Measurements from ENCODE around the gene CLIC3.

Gene CLIC3

GRCh38 chr9:136945333-136946227 lies 50.8 kb downstream of the CLIC3 start:
- ChIA-PET POLR2A (no interaction called here), CTCF (interaction anchor here (0.7 to 6.5 kb wide), 5 partner anchors 17 to 102 kb away, joined by 3 to 126 read pairs (median 4); partner anchors contain the start of genes AJM1 and FUT7)
- DNase-seq (ENCODE audit: extremely low spot score) = no peak
- TF ChIP-seq, protein P1, sequence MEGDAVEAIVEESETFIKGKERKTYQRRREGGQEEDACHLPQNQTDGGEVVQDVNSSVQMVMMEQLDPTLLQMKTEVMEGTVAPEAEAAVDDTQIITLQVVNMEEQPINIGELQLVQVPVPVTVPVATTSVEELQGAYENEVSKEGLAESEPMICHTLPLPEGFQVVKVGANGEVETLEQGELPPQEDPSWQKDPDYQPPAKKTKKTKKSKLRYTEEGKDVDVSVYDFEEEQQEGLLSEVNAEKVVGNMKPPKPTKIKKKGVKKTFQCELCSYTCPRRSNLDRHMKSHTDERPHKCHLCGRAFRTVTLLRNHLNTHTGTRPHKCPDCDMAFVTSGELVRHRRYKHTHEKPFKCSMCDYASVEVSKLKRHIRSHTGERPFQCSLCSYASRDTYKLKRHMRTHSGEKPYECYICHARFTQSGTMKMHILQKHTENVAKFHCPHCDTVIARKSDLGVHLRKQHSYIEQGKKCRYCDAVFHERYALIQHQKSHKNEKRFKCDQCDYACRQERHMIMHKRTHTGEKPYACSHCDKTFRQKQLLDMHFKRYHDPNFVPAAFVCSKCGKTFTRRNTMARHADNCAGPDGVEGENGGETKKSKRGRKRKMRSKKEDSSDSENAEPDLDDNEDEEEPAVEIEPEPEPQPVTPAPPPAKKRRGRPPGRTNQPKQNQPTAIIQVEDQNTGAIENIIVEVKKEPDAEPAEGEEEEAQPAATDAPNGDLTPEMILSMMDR (IDR thresholded peaks at IDR 0.05; ENCODE audit: control extremely low read depth, extremely low read depth, low read depth, missing control alignments) = no peak

Data from GM10248 (cell line).